CD8-positive, alpha-beta memory T cell (primary cell): ENCODE measurements around the gene SERGEF. TPM values are rescaled to one million over a fixed set of nuclear protein-coding genes. Genes with fewer than 3 reads are reported as not detected.
A peak's percentile ranks its signal among the peaks of the same experiment; 100 is the strongest.

ENCODE experiments used
- CTCF ChIA-PET: fragments of 350-600 bp; sonication (Branson Sonifier 250); formaldehyde crosslinking; loops from one replicate; lab custom pipeline; 2021; ENCODE audit warnings: antibody characterized with exemption; lab: Charles Lee
- POLR2A ChIA-PET: fragments of 350-600 bp; sonication (Branson Sonifier 250); formaldehyde crosslinking; loops from one replicate; lab custom pipeline; 2021; ENCODE audit warnings: antibody characterized with exemption; lab: Charles Lee
- DNase-seq, 5 donors: peaks; one replicate each; pipeline versions ENCODE4 v3.0.0 to v3.0.0-alpha.2; 2020 to 2022; ENCODE audit warnings: mixed read lengths in 1 of 5
- H3K27ac ChIP-seq: one replicate; pipeline ENCODE4 v1.7.0; 2013; ENCODE audit warnings: low read depth, mild to moderate bottlenecking, low read length, moderate library complexity
- H3K27me3 ChIP-seq: 2 replicates; pipeline ENCODE4 v1.7.0; 2013; ENCODE audit warnings: low read length, mild to moderate bottlenecking; ENCODE audit not compliant: insufficient read depth, poor library complexity, severe bottlenecking
- H3K36me3 ChIP-seq: 2 replicates; pipeline ENCODE4 v1.7.0; 2013; ENCODE audit warnings: mild to moderate bottlenecking, low read length, moderate library complexity; ENCODE audit not compliant: insufficient read depth
- H3K4me1 ChIP-seq: 2 replicates; pipeline ENCODE4 v1.7.0; 2013; ENCODE audit warnings: mild to moderate bottlenecking, low read length, moderate library complexity; ENCODE audit not compliant: insufficient read depth
- H3K4me3 ChIP-seq: 2 replicates; pipeline ENCODE4 v1.7.0; 2013; ENCODE audit warnings: mild to moderate bottlenecking, low read length
- H3K9me3 ChIP-seq: 2 replicates; pipeline ENCODE4 v1.7.0; 2013; ENCODE audit warnings: mild to moderate bottlenecking, low read length
- H3K27ac Mint-ChIP-seq, 8 donors: one replicate each; pipeline ENCODE4 v1.8.0; 2020 to 2021; ENCODE audit warnings: mixed read lengths in 8 of 8, mild to moderate bottlenecking in 6 of 8, inconsistent platforms in 3 of 8, moderate library complexity in 3 of 8
- H3K27me3 Mint-ChIP-seq, 2 donors: one replicate each; pipeline ENCODE4 v1.8.0; 2020 to 2021; ENCODE audit warnings: mixed read lengths in 2 of 2, mild to moderate bottlenecking in 1 of 2, moderate library complexity in 1 of 2
- H3K36me3 Mint-ChIP-seq, 3 donors: one replicate each; pipeline ENCODE4 v1.8.0; 2020 to 2021; ENCODE audit warnings: mixed read lengths in 3 of 3, inconsistent platforms in 1 of 3, mild to moderate bottlenecking in 1 of 3
- H3K4me1 Mint-ChIP-seq, 3 donors: one replicate each; pipeline ENCODE4 v1.8.0; 2020 to 2021; ENCODE audit warnings: mixed read lengths in 3 of 3, inconsistent platforms in 1 of 3, mild to moderate bottlenecking in 1 of 3
- H3K4me3 Mint-ChIP-seq, 7 donors: one replicate each; pipeline ENCODE4 v1.8.0; 2020 to 2021; ENCODE audit warnings: mixed read lengths in 7 of 7, mild to moderate bottlenecking in 6 of 7, moderate library complexity in 4 of 7, inconsistent platforms in 2 of 7
- H3K9me3 Mint-ChIP-seq, 5 donors: one replicate each; pipeline ENCODE4 v1.8.0; 2020 to 2022; ENCODE audit warnings: mixed read lengths in 5 of 5, mild to moderate bottlenecking in 3 of 5, moderate library complexity in 2 of 5, inconsistent platforms in 1 of 5
- polyA plus RNA-seq: library from polyadenylated mRNA; unstranded; fragments of 300-500 nt; fragmentation: Illumina TruSeq; gene quantifications from one replicate; pipeline ENCODE4 v1.2.3, GENCODE V29; 2021
- total RNA-seq, 2 experiments: library from RNA; stranded (reverse); gene quantifications; one replicate each; pipeline ENCODE4 v1.2.3, GENCODE V29; 2021

The SERGEF gene
- total and polyA plus RNA-seq, 3 experiments from 2014 or later: 30.0 to 69.3 (median 34.5) TPM

DNA sequence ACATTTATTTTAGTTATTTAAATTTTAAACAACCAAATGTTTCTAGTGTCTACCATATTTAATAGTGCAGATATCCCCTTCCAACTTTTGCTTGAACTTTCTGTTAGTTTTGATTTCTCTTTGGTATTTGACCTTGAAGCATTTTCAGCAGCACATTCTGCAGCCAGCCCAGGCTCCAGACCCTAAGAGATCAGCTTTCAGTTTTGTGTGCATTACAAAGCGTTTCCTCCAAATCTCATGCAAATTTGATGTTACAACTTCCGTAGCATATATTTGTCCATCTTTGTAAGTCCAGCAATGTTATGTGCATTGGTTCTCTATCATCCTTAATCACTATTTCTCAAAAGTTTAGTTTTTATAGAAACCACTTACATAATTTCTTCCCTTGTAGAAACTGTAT, 14.6 kb upstream of the SERGEF start:
- no peaks in the 10 kb centered on the region for H3K4me1 Mint-ChIP-seq
- H3K9me3 ChIP-seq: no peaks in the 10 kb centered on the region
- no peaks in the 10 kb centered on the region for H3K36me3 Mint-ChIP-seq
- no peaks in the 10 kb centered on the region for H3K36me3 ChIP-seq
- no peaks in the 10 kb centered on the region for H3K27me3 Mint-ChIP-seq
- H3K27me3 ChIP-seq: no peaks in the 10 kb centered on the region
- no peak overlapping the region for H3K27ac ChIP-seq
- no peak overlapping the region for H3K27ac Mint-ChIP-seq
- DNase-seq: no peak
- H3K4me3 ChIP-seq: no peak overlapping the region
- H3K9me3 Mint-ChIP-seq: no peaks in the 10 kb centered on the region
- H3K4me3 Mint-ChIP-seq: no peak overlapping the region
- ChIA-PET POLR2A (no interaction called here), CTCF (no interaction called here)
- H3K4me1 ChIP-seq: no peaks in the 10 kb centered on the region

DNA sequence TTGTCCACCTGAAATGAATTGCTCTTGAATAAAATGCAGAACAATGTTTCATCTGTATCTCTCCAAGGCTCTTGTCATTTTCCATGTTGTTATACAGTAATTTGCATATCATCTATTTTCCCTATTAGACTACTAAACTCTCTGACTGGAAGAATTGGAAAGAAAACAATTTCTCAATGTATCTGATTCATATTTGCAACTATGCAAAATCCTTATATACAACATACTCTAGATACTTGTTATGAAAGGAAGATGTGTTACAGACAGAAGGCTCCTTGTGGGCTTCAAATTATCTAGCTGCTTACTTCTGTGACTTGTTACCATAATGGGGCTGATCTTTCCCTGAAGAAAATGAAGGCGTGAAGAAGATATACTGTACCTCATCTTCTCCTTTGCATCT, 9.6 kb upstream of the SERGEF start:
- no peak for DNase-seq
- no peaks in the 10 kb centered on the region for H3K9me3 Mint-ChIP-seq
- no peaks in the 10 kb centered on the region for H3K4me1 ChIP-seq
- H3K36me3 ChIP-seq: no peaks in the 10 kb centered on the region
- no peaks in the 10 kb centered on the region for H3K4me1 Mint-ChIP-seq
- H3K36me3 Mint-ChIP-seq: no peaks in the 10 kb centered on the region
- H3K27ac Mint-ChIP-seq: no peak overlapping the region
- H3K27ac ChIP-seq: no peak overlapping the region
- POLR2A ChIA-PET: no interaction called here
- H3K4me3 ChIP-seq: no peak overlapping the region
- no peak overlapping the region for H3K4me3 Mint-ChIP-seq
- H3K27me3 Mint-ChIP-seq: no peaks in the 10 kb centered on the region
- CTCF ChIA-PET: no interaction called here
- H3K27me3 ChIP-seq: no peaks in the 10 kb centered on the region
- no peaks in the 10 kb centered on the region for H3K9me3 ChIP-seq

DNA sequence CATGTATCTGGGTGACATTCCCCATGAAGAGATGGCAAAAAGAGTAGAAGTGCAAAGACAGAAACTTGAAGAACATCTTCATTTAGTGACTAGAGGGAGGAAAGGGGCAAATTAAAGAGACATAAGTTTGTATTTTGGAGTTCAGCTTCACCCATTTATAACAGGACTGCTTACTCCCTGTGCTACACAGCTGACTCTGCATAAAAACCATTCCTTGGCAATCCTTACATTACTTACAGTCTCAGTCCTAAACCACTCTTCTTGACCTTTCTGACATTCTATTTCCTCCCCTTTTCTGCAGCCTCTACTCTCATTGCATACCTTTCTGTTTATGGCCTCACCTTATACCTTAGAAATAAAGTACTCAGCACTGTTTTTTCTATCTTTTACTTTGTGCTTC, 6.8 kb upstream of the SERGEF start:
- Histone ChIP-seq H3K9me3 (no peaks in the 10 kb centered on the region), H3K36me3 (no peaks in the 10 kb centered on the region), H3K27me3 (no peaks in the 10 kb centered on the region), H3K4me3 (no peak overlapping the region), H3K4me1 (no peaks in the 10 kb centered on the region), H3K27ac (no peak overlapping the region)
- ChIA-PET CTCF (no interaction called here), POLR2A (no interaction called here)
- Mint-ChIP-seq H3K4me3 (no peak overlapping the region), H3K36me3 (no peaks in the 10 kb centered on the region), H3K4me1 (peaks cover 2 to 4% (median 3%) of the 10 kb centered on the region in 3 donors), H3K27ac (no peak overlapping the region), H3K9me3 (no peaks in the 10 kb centered on the region), H3K27me3 (no peaks in the 10 kb centered on the region)
- DNase-seq: no peak

DNA sequence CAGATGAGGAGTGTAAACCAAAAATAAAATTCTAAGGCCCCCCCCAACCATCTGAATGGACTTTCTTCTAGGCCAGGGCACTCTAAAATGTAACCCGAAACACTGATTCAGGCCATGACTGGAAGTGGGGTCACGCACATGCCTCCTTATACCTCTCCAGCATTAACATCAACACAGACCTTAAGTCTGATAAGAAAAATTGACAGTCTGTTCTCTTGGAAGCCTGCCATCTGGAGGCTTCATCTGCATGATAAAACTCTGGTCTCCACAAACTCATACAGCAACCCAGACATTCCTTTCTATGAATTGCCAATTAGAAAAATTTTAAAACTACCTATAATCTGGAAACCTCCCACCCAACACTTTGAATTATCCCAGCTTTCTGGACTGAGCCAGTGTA, 3.9 kb upstream of the SERGEF start:
- H3K9me3 Mint-ChIP-seq: no peaks in the 10 kb centered on the region
- H3K27me3 Mint-ChIP-seq: no peaks in the 10 kb centered on the region
- H3K4me1 ChIP-seq: peaks cover 8% of the 10 kb centered on the region
- peak overlapping the region in 1 of 8 donors; percentile 63 for H3K27ac Mint-ChIP-seq
- H3K4me1 Mint-ChIP-seq: peaks cover 21 to 26% (median 25%) of the 10 kb centered on the region in 3 donors
- H3K27ac ChIP-seq: no peak overlapping the region
- peaks cover 0 to 8% (median 0%) of the 10 kb centered on the region in 3 donors for H3K36me3 Mint-ChIP-seq
- no peak overlapping the region for H3K4me3 ChIP-seq
- POLR2A ChIA-PET: interaction anchor here (0.7 kb wide), 1 partner anchor 510 kb away, joined by 3 read pairs; no protein-coding TSS in a partner anchor
- H3K9me3 ChIP-seq: no peaks in the 10 kb centered on the region
- no peaks in the 10 kb centered on the region for H3K27me3 ChIP-seq
- CTCF ChIA-PET: interaction anchor here (0.7 kb wide), 1 partner anchor 89 kb away, joined by 4 read pairs; the partner anchor contains the start of gene SAAL1
- no peak for DNase-seq
- peak overlapping the region in 1 of 7 donors; percentile 43 for H3K4me3 Mint-ChIP-seq
- H3K36me3 ChIP-seq: no peaks in the 10 kb centered on the region

DNA sequence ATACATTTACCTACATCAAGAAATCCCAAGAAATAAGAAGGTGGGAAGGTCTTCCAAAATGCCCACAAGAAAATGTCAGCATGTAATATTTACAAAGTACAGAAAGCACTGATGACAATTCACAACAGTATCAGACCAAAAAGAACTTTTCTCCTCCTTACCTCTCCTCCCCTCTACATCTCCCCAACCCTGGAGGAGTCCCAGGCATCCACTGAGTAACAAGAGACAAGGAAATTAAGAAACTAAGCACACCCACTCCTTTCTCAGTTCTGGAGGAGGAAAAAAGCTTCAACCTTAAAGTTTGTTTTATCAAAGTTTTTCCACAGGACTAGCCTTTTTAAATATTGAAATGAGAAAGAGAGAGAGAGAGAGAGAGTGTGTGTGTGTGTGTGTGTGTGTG, 2.0 kb upstream of the SERGEF start:
- H3K4me1 Mint-ChIP-seq: peaks cover 27 to 43% (median 41%) of the 10 kb centered on the region in 3 donors
- peak overlapping the region in 6 of 7 donors; percentile 5 to 58 (median 42) for H3K4me3 Mint-ChIP-seq
- H3K27me3 Mint-ChIP-seq: no peaks in the 10 kb centered on the region
- no peak for DNase-seq
- POLR2A ChIA-PET: no interaction called here
- H3K27ac Mint-ChIP-seq: peak overlapping the region in 6 of 8 donors; percentile 5 to 100 (median 48)
- H3K27ac ChIP-seq: no peak overlapping the region
- CTCF ChIA-PET: no interaction called here
- no peaks in the 10 kb centered on the region for H3K9me3 ChIP-seq
- no peak overlapping the region for H3K4me3 ChIP-seq
- no peaks in the 10 kb centered on the region for H3K9me3 Mint-ChIP-seq
- H3K36me3 Mint-ChIP-seq: peaks cover 0 to 8% (median 0%) of the 10 kb centered on the region in 3 donors
- no peaks in the 10 kb centered on the region for H3K36me3 ChIP-seq
- no peaks in the 10 kb centered on the region for H3K27me3 ChIP-seq
- H3K4me1 ChIP-seq: peaks cover 8% of the 10 kb centered on the region

DNA sequence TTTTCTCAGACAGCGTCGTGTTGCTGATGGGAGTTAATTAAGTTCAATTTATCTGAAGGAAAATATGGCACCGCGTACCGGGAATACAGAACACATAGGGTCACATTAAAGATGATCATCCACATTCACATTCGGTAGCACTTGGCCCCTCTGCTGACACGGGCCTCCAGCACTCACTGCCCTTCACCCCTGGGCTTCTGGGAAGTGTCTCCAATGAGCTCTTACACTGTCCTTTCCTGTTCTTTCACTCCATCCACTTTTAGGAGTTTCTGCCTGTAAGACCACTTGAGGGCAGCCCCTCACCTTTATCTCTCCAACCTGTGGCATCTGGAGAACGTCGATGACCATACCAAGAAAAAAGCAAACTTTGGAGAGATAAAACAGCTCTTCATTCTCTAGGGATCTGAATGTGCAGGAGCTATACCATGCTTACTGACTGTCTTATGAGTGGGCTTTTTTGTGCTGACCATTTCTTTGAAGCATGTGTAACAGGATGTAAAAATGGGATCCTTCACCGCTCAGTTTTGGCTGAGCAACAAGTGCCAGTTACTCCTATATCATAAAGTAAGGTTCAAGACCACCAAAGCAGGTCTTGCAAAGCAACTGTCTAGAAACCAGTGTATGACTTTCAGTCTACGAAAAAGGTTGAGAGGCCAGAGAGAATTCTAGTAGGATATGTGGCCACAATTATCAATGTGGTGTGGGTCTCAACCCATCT, 1.1 kb upstream of the SERGEF start:
- H3K36me3 Mint-ChIP-seq: peaks cover 0 to 8% (median 0%) of the 10 kb centered on the region in 3 donors
- POLR2A ChIA-PET: interaction anchor here (0.6 to 1.8 kb wide), 3 partner anchors 90 to 382 kb away, joined by 3 to 11 read pairs (median 4); partner anchors contain the start of gene SAAL1
- no peaks in the 10 kb centered on the region for H3K27me3 Mint-ChIP-seq
- no peaks in the 10 kb centered on the region for H3K27me3 ChIP-seq
- no peaks in the 10 kb centered on the region for H3K9me3 Mint-ChIP-seq
- no peaks in the 10 kb centered on the region for H3K36me3 ChIP-seq
- no peaks in the 10 kb centered on the region for H3K9me3 ChIP-seq
- H3K4me3 ChIP-seq: peak overlapping the region; percentile 77
- H3K4me1 Mint-ChIP-seq: peaks cover 27 to 43% (median 41%) of the 10 kb centered on the region in 3 donors
- H3K27ac ChIP-seq: peak overlapping the region; percentile 80
- H3K4me3 Mint-ChIP-seq: peak overlapping the region; percentile 95 to 100 (median 98)
- DNase-seq: no peak
- H3K4me1 ChIP-seq: peaks cover 8% of the 10 kb centered on the region
- CTCF ChIA-PET: interaction anchor here (0.7 to 1.8 kb wide), 6 partner anchors 10 to 513 kb away, joined by 3 to 9 read pairs (median 4); partner anchors contain the start of genes SAAL1 and TSG101
- peak overlapping the region; percentile 88 to 100 (median 98) for H3K27ac Mint-ChIP-seq

DNA sequence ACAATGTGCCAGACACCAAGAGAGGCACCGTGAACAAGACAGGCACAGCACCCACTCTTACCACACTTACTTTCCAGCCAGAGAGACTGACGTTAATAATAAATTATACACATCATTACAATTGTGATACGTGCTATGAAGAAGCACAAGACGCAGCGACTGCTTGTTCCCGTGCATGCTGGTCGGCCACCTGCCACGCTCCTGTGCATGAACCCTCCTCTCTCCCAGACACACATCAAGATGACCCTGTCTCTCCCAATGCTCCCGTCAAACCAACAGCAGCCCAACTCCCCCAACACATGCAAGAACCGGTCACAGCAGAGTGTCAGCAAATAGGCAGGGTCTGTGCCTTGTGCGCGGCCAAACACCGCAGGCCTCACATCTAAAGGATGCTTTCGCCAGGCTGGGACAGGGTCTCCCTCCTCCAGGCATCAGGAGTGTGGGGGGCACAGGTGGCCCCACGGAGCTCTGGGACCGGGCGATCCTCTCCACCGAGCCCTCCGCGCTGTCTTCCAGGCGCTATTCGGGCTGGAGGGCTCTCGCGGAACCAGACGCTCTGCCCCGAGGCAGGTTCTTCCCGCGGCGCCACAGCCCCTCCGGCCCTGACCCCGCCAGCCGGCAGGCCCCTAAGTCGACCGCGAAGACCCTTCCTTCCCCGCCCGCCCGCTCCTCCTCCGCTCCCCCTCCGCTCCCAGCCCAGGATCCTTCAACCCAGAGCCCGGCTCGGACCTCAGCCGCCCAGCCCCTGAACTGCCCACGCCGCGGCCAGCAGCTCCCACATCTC, 533 bp downstream of the SERGEF start:
- Histone ChIP-seq H3K27ac (peak overlapping the region; percentile 80), H3K4me3 (peak overlapping the region; percentile 41), H3K9me3 (no peaks in the 10 kb centered on the region), H3K27me3 (no peaks in the 10 kb centered on the region), H3K36me3 (no peaks in the 10 kb centered on the region), H3K4me1 (peaks cover 8% of the 10 kb centered on the region)
- Mint-ChIP-seq H3K4me1 (peaks cover 27 to 43% (median 41%) of the 10 kb centered on the region in 3 donors), H3K4me3 (peak overlapping the region; percentile 92 to 100 (median 98)), H3K27me3 (no peaks in the 10 kb centered on the region), H3K36me3 (peaks cover 0 to 14% (median 2%) of the 10 kb centered on the region in 3 donors), H3K27ac (peak overlapping the region; percentile 88 to 99 (median 98)), H3K9me3 (no peaks in the 10 kb centered on the region)
- ChIA-PET POLR2A (interaction anchor here (1.3 to 1.8 kb wide), 2 partner anchors 92 to 94 kb away, joined by 4 to 11 read pairs; partner anchors contain the start of gene SAAL1), CTCF (interaction anchor here (1.3 to 1.8 kb wide), 2 partner anchors 21 to 83 kb away, joined by 3 to 4 read pairs; no protein-coding TSS in a partner anchor)
- DNase-seq: peak in 4 of 5 donors; percentile 5 to 55 (median 38)
